HepG2 (cell line): ENCODE data around the gene SRPK3. TPM values are rescaled to one million over a fixed set of nuclear protein-coding genes. Genes with fewer than 3 reads are reported as not detected.

Source experiments
- ATAC-seq: fragments of 200-7000 bp; cut with Tn5 transposase; 3 replicates; pipeline ENCODE4 v1.9.1; 2020; ENCODE audit warnings: mild to moderate bottlenecking, moderate library complexity
- BruUV-seq: library from RNA; stranded (reverse); fragments of 400-500 nt; replicated peaks from 2 replicates; lab custom pipeline; 2021; lab: Mats Ljungman, UMichigan
- CTCF ChIA-PET: fragments of 300-600 bp; formaldehyde crosslinking; extraction: SDS; loops from one replicate; lab custom pipeline; 2021; ENCODE audit warnings: low total read pairs, inconsistent platforms, low intra/inter-chr PET ratio; lab: Yijun Ruan, JAX
- POLR2A ChIA-PET: fragments of 350-600 bp; sonication (Branson Sonifier 250); formaldehyde crosslinking; loops from one replicate; lab custom pipeline; 2020; ENCODE audit warnings: antibody characterized with exemption, inconsistent platforms; lab: Yijun Ruan, JAX
- DNase-seq: peaks from one replicate; pipeline ENCODE4 v3.0.0-alpha.2; 2015; ENCODE audit warnings: low spot score
- FAIRE-seq: peaks from 3 replicates; lab custom pipeline; 2011; peaks lifted over from hg19 to GRCh38; lab: Jason Lieb, UNC
- H2AFZ ChIP-seq: one replicate; pipeline ENCODE4 v1.6.1; 2011; ENCODE audit warnings: low read length, inconsistent platforms
- H3K27ac ChIP-seq: fragments of 300-600 bp; 3 replicates; pipeline ENCODE4 v1.8.0; 2011; ENCODE audit warnings: mixed run types, mild to moderate bottlenecking, mixed read lengths, low read length, inconsistent platforms; ENCODE audit not compliant: insufficient read depth; ENCODE audit errors: extremely low read length
- H3K27me3 ChIP-seq, 2 experiments: fragments of 200-600 bp in 1 of 2; 2 replicates in 1 of 2; 3 replicates in 1 of 2; pipeline versions ENCODE4 v1.6.0 to v1.8.0; 2011; ENCODE audit warnings: low read length in 2 of 2, mild to moderate bottlenecking in 2 of 2, moderate library complexity in 2 of 2, inconsistent platforms in 1 of 2; ENCODE audit not compliant: insufficient read depth in 2 of 2, control insufficient read depth in 1 of 2
- H3K36me3 ChIP-seq, 2 experiments: fragments of 200-600 bp in 1 of 2; replicated peaks in 1 of 2; 2 replicates in 1 of 2; 3 replicates in 1 of 2; pipeline versions ENCODE4 v1.5.1 to v1.8.0; 2011; ENCODE audit warnings: low read length in 2 of 2, inconsistent platforms in 1 of 2; ENCODE audit not compliant: insufficient read depth in 2 of 2, control insufficient read depth in 1 of 2
- H3K4me1 ChIP-seq: 2 replicates; pipeline ENCODE4 v1.5.1; 2012; ENCODE audit warnings: low read length, inconsistent platforms; ENCODE audit not compliant: insufficient read depth
- H3K4me2 ChIP-seq: 2 replicates; pipeline ENCODE4 v1.6.0; 2011; ENCODE audit warnings: low read depth, low read length, inconsistent platforms
- H3K4me3 ChIP-seq, 3 experiments: fragments of 200-600 bp in 1 of 3; sonication (generic), shearing (Covaris generic) in 1 of 3; replicated peaks in 1 of 3; 2 replicates each; pipeline ENCODE4 v1.5.1; 2011 to 2016; ENCODE audit warnings: low read length in 3 of 3, inconsistent platforms in 2 of 3, low read depth in 2 of 3, mild to moderate bottlenecking in 2 of 3, control low read depth in 1 of 3, mixed read lengths in 1 of 3; ENCODE audit not compliant: insufficient read depth in 1 of 3
- H3K79me2 ChIP-seq: one replicate; pipeline ENCODE4 v1.6.1; 2011; ENCODE audit warnings: low read length, inconsistent platforms; ENCODE audit not compliant: insufficient read depth
- H3K9ac ChIP-seq: 2 replicates; pipeline ENCODE4 v1.6.0; 2011; ENCODE audit warnings: mild to moderate bottlenecking, low read depth, low read length, inconsistent platforms; ENCODE audit not compliant: insufficient read depth
- H3K9me3 ChIP-seq: 2 replicates; pipeline ENCODE4 v1.5.1; 2012; ENCODE audit warnings: mild to moderate bottlenecking, low read length
- H4K20me1 ChIP-seq: 2 replicates; pipeline ENCODE4 v1.6.0; 2011; ENCODE audit warnings: inconsistent platforms, mild to moderate bottlenecking, low read length, moderate library complexity; ENCODE audit not compliant: insufficient read depth
- EHMT2 ChIP-seq: fragments of 200-600 bp; sonication (generic); IDR thresholded peaks from 2 replicates; pipeline ENCODE4 v1.7.0; 2017; ENCODE audit warnings: antibody characterized with exemption, low read depth, low read length, borderline replicate concordance
- HIC2 ChIP-seq: sonication (generic); formaldehyde crosslinking; IDR thresholded peaks from 2 replicates; pipeline ENCODE4 v1.9.0; 2022; ENCODE audit warnings: low read depth, missing genetic modification reagents
- HMGXB4 ChIP-seq, 2 experiments: sonication (generic) in 1 of 2; formaldehyde crosslinking in 1 of 2; IDR thresholded peaks; 2 replicates each; pipeline versions ENCODE4 v1.4.0 to v1.6.1; 2018 to 2020; ENCODE audit warnings: missing genetic modification reagents in 2 of 2, borderline replicate concordance in 1 of 2, low read depth in 1 of 2, mild to moderate bottlenecking in 1 of 2, missing biosample characterization in 1 of 2
- HOXA5 ChIP-seq: sonication (generic); formaldehyde crosslinking; IDR thresholded peaks from 2 replicates; pipeline ENCODE4 v1.4.0; 2020; ENCODE audit warnings: missing genetic modification reagents
- MLX ChIP-seq: IDR thresholded peaks from 2 replicates; pipeline ENCODE4 v1.6.1; 2016
- ZHX2 ChIP-seq, 2 experiments: sonication (generic) in 1 of 2; formaldehyde crosslinking in 1 of 2; IDR thresholded peaks; 2 replicates each; pipeline versions ENCODE4 v1.6.1 to v1.9.0; 2014 to 2022; ENCODE audit warnings: antibody characterized with exemption in 1 of 2, borderline replicate concordance in 1 of 2, inconsistent platforms in 1 of 2, low read depth in 1 of 2, missing genetic modification reagents in 1 of 2
- ZKSCAN1 ChIP-seq: fragments of 150-350 bp; IDR thresholded peaks from 2 replicates; pipeline ENCODE4 v1.6.1; 2014; ENCODE audit warnings: low read length
- ZNF143 ChIP-seq: sonication (generic); formaldehyde crosslinking; IDR thresholded peaks from 2 replicates; pipeline ENCODE4 v1.4.0; 2020; ENCODE audit warnings: missing genetic modification reagents
- ZNF263 ChIP-seq: sonication (generic); formaldehyde crosslinking; IDR thresholded peaks from 2 replicates; pipeline ENCODE4 v1.4.0; 2020; ENCODE audit warnings: missing genetic modification reagents
- ZNF614 ChIP-seq: IDR thresholded peaks from 2 replicates; pipeline ENCODE4 v1.6.1; 2018; ENCODE audit warnings: missing biosample characterization, missing genetic modification reagents, inconsistent platforms, borderline replicate concordance
- WGBS: methylation state at CpG from one replicate; pipeline ENCODE4 v1.1.6; 2017; ENCODE audit warnings: low lambda C conversion rate; 5-methylcytosine and 5-hydroxymethylcytosine counted together
- in situ Hi-C: cut with HindIII; loops from 2 replicates; pipeline ENCODE4 v1.10.0; 2017; ENCODE audit warnings: low pct_unique_long_range_greater_than_20kb; ENCODE audit not compliant: extremely low pct_ligation_motif_present
- intact Hi-C: fragments of 100-400 bp; cut with micrococcal nuclease; formaldehyde crosslinking; loops from one replicate; pipeline ENCODE4 v1.10.0; 2022; ENCODE audit not compliant: unreplicated experiment
- polyA plus RNA-seq, 8 experiments: library from polyadenylated mRNA; depleted of rRNA in 3 of 8; stranded (reverse) in 7 of 8; unstranded in 1 of 8; fragments of >200 nt; fragmentation: Illumina TruSeq in 4 of 8; extraction: Trizol in 4 of 8; gene quantifications; 2 replicates each; pipeline versions ENCODE4 v1.2.1 to v1.2.3, GENCODE V29; 2011 to 2016; ENCODE audit warnings: low read depth in 4 of 8, missing spikeins in 1 of 8, mixed read lengths in 1 of 8; ENCODE audit not compliant: insufficient read depth in 1 of 8
- total RNA-seq, 5 experiments: library from RNA; depleted of rRNA; stranded (reverse); fragments of >200 nt; fragmentation: Illumina TruSeq; extraction: Trizol; gene quantifications; 2 replicates each; pipeline ENCODE4 v1.2.3, GENCODE V29; 2016; ENCODE audit warnings: low read depth in 1 of 5

The SRPK3 gene
- total and polyA plus RNA-seq, 2 of the 13 experiments (the other 11 are each of a cell fraction or from before 2014, with no cell fraction given) = 0.22 to 0.30 TPM

- peak; percentile 42; the same call in 1 of the 2 replicates for TF ChIP-seq ZNF143 (CRISPR knock-in tag)
- peak; percentile 73 to 78 for TF ChIP-seq HMGXB4 (CRISPR knock-in tag; IDR thresholded peaks at IDR 0.05; ENCODE audit: borderline replicate concordance in 1 of 2, low read depth in 1 of 2)
- no peak for TF ChIP-seq HOXA5 (CRISPR knock-in tag)
- no peak for TF ChIP-seq ZKSCAN1
- TF ChIP-seq ZNF614 (CRISPR knock-in tag) = peak; percentile 33; the same call in 1 of the 2 replicates
Observed at GRCh38 chrX:153763989-153764755, 16.7 kb upstream of the SRPK3 start, which contains the start of gene PLXNB3 (continued).

- ATAC-seq (peak; percentile 22), DNase-seq (peak; percentile 20), FAIRE-seq (no peak)
- Histone ChIP-seq H3K9me3 (no peaks in the 10 kb centered on the region), H3K27me3 (no peaks in the 10 kb centered on the region), H3K36me3 (no peaks in the 10 kb centered on the region), H4K20me1 (no peaks in the 10 kb centered on the region), H3K4me1 (peaks cover 37% of the 10 kb centered on the region), H2AFZ (no peak overlapping the region), H3K27ac (no peak overlapping the region), H3K4me2 (peak overlapping the region; percentile 78), H3K9ac (peak overlapping the region; percentile 54), H3K4me3 (peak overlapping the region; percentile 45 to 66 (median 53); a peak in 5 of 6 replicates), H3K79me2 (no peaks in the 10 kb centered on the region)
- CTCF ChIA-PET = interaction anchor here (0.6 kb wide), 1 partner anchor 183 kb away, joined by 3 read pairs; no protein-coding TSS in a partner anchor
- intact Hi-C loops (loop anchor here (2.0 to 10.0 kb wide), 2 partner anchors 18 to 180 kb away; partner anchors contain the start of gene RENBP), in situ Hi-C loops (no loop called here)
- POLR2A ChIA-PET = interaction anchor here (1.0 to 2.9 kb wide), 4 partner anchors 29 to 182 kb away, joined by 3 to 15 read pairs (median 12); partner anchors contain the start of genes IDH3G and SSR4
- no TSS peak for BruUV-seq
- WGBS = no CpG with 5 or more reads among the region's 7 CpGs
- no peak for TF ChIP-seq ZNF263 (CRISPR knock-in tag)
- TF ChIP-seq HIC2 = peak; percentile 53; the same call in 1 of the 2 replicates
- no peak for TF ChIP-seq ZHX2 (IDR thresholded peaks at IDR 0.05; ENCODE audit: low read depth)
- TF ChIP-seq ZHX2 (CRISPR knock-in tag; IDR thresholded peaks at IDR 0.05; ENCODE audit: borderline replicate concordance) = no peak
- no peak for TF ChIP-seq MLX (CRISPR knock-in tag)
- no peak for TF ChIP-seq EHMT2
Observed at GRCh38 chrX:153764786-153765137, 16.1 kb upstream of the SRPK3 start.
